H9 (cell line): ENCODE measurements around the gene NBEA. TPM values are rescaled to one million over a fixed set of nuclear protein-coding genes. Genes with fewer than 3 reads are reported as not detected.

Experiments
- DNase-seq: peaks from one replicate; pipeline ENCODE4 v3.0.0-alpha.2; 2017
- H2AFZ ChIP-seq: one replicate; pipeline ENCODE4 v1.6.1; 2013; ENCODE audit warnings: mild to moderate bottlenecking, low read length, control low read depth, moderate library complexity
- H2AK5ac ChIP-seq: 2 replicates; pipeline ENCODE4 v1.6.1; 2013; ENCODE audit warnings: low read length, control low read depth, mixed read lengths; ENCODE audit not compliant: insufficient read length
- H2BK120ac ChIP-seq: one replicate; pipeline ENCODE4 v1.6.1; 2013; ENCODE audit warnings: low read depth, mild to moderate bottlenecking, low read length, control low read depth, inconsistent platforms; ENCODE audit not compliant: poor library complexity, severe bottlenecking
- H2BK12ac ChIP-seq: 2 replicates; pipeline ENCODE4 v1.6.1; 2013; ENCODE audit warnings: low read length, control low read depth, mixed read lengths, low read depth; ENCODE audit not compliant: insufficient read length
- H2BK15ac ChIP-seq: 2 replicates; pipeline ENCODE4 v1.6.1; 2013; ENCODE audit warnings: low read depth, low read length, control low read depth
- H2BK20ac ChIP-seq: one replicate; pipeline ENCODE4 v1.6.1; 2013; ENCODE audit warnings: low read depth, mild to moderate bottlenecking, low read length, control low read depth, inconsistent platforms; ENCODE audit not compliant: poor library complexity, severe bottlenecking
- H2BK5ac ChIP-seq: 2 replicates; pipeline ENCODE4 v1.6.1; 2013; ENCODE audit warnings: low read length, control low read depth, mixed read lengths; ENCODE audit not compliant: insufficient read length
- H3K14ac ChIP-seq: 2 replicates; pipeline ENCODE4 v1.6.1; 2013; ENCODE audit warnings: low read length, control low read depth; ENCODE audit not compliant: insufficient read depth
- H3K18ac ChIP-seq: 2 replicates; pipeline ENCODE4 v1.6.1; 2013; ENCODE audit warnings: low read depth, mild to moderate bottlenecking, mixed read lengths, low read length, control low read depth; ENCODE audit not compliant: insufficient read length
- H3K23ac ChIP-seq: 2 replicates; pipeline ENCODE4 v1.6.1; 2013; ENCODE audit warnings: low read length, control low read depth, mixed read lengths, low read depth; ENCODE audit not compliant: insufficient read length
- H3K23me2 ChIP-seq: 2 replicates; pipeline ENCODE4 v1.6.1; 2013; ENCODE audit warnings: low read depth, mild to moderate bottlenecking, mixed read lengths, low read length, control low read depth; ENCODE audit not compliant: insufficient read length, poor library complexity, severe bottlenecking
- H3K27ac ChIP-seq: 2 replicates; pipeline ENCODE4 v1.5.1; 2013; ENCODE audit warnings: low read length, control low read depth, mixed read lengths, low read depth; ENCODE audit not compliant: insufficient read length
- H3K27me3 ChIP-seq: 2 replicates; pipeline ENCODE4 v1.6.1; 2013; ENCODE audit warnings: low read length, control low read depth, inconsistent platforms; ENCODE audit not compliant: insufficient read depth
- H3K4ac ChIP-seq: 2 replicates; pipeline ENCODE4 v1.6.1; 2013; ENCODE audit warnings: low read depth, mild to moderate bottlenecking, control low read depth, inconsistent platforms, low read length, moderate library complexity
- H3K4me1 ChIP-seq: 2 replicates; pipeline ENCODE4 v1.6.1; 2013; ENCODE audit warnings: low read length, control low read depth, inconsistent platforms; ENCODE audit not compliant: insufficient read depth
- H3K4me2 ChIP-seq: 2 replicates; pipeline ENCODE4 v1.6.1; 2013; ENCODE audit warnings: low read length, control low read depth, mixed read lengths; ENCODE audit not compliant: insufficient read length, insufficient read depth
- H3K56ac ChIP-seq: 2 replicates; pipeline ENCODE4 v1.6.1; 2013; ENCODE audit warnings: low read depth, mild to moderate bottlenecking, mixed read lengths, low read length, control low read depth; ENCODE audit not compliant: insufficient read length
- H3K79me1 ChIP-seq: 2 replicates; pipeline ENCODE4 v1.6.1; 2013; ENCODE audit warnings: low read depth, mild to moderate bottlenecking, moderate library complexity, low read length, control low read depth, inconsistent platforms; ENCODE audit not compliant: insufficient read depth, poor library complexity, severe bottlenecking
- H3K79me2 ChIP-seq: 2 replicates; pipeline ENCODE4 v1.6.1; 2013; ENCODE audit warnings: low read length, control low read depth, inconsistent platforms; ENCODE audit not compliant: insufficient read depth
- H3K9ac ChIP-seq: 2 replicates; pipeline ENCODE4 v1.6.1; 2013; ENCODE audit warnings: low read length, control low read depth, mixed read lengths; ENCODE audit not compliant: insufficient read length; ENCODE audit errors: extremely low read depth
- H3K9me3 ChIP-seq: one replicate; pipeline ENCODE4 v1.6.1; 2013; ENCODE audit warnings: low read depth, low read length, inconsistent platforms; ENCODE audit not compliant: control insufficient read depth
- H3T11ph ChIP-seq: one replicate; pipeline ENCODE4 v1.6.1; 2013; ENCODE audit warnings: mild to moderate bottlenecking, low read length, control low read depth, inconsistent platforms
- H4K20me1 ChIP-seq: one replicate; pipeline ENCODE4 v1.6.1; 2013; ENCODE audit not compliant: control insufficient read depth, insufficient read length, insufficient read depth
- H4K5ac ChIP-seq: 2 replicates; pipeline ENCODE4 v1.6.1; 2013; ENCODE audit warnings: low read depth, mild to moderate bottlenecking, mixed read lengths, low read length, control low read depth; ENCODE audit not compliant: insufficient read length
- H4K8ac ChIP-seq: replicated peaks from 2 replicates; pipeline ENCODE4 v1.6.1; 2013; ENCODE audit warnings: low read length, control low read depth, mixed read lengths, low read depth; ENCODE audit not compliant: insufficient read length
- H4K91ac ChIP-seq: 2 replicates; pipeline ENCODE4 v1.6.1; 2013; ENCODE audit warnings: low read depth, mild to moderate bottlenecking, moderate library complexity, mixed read lengths, low read length, control low read depth; ENCODE audit not compliant: insufficient read length
- H3K27ac Mint-ChIP-seq, 3 experiments: 2 replicates in 2 of 3; 3 replicates in 1 of 3; pipeline ENCODE4 v1.8.0; 2020 to 2021; ENCODE audit warnings: mixed read lengths in 3 of 3, mild to moderate bottlenecking in 1 of 3, moderate library complexity in 1 of 3
- H3K27me3 Mint-ChIP-seq: 2 replicates; pipeline ENCODE4 v1.8.0; 2021; ENCODE audit warnings: low read depth, mild to moderate bottlenecking, moderate library complexity, mixed read lengths
- H3K36me3 Mint-ChIP-seq, 3 experiments: 2 replicates in 2 of 3; 3 replicates in 1 of 3; pipeline ENCODE4 v1.8.0; 2020 to 2021; ENCODE audit warnings: low read depth in 3 of 3, mixed read lengths in 3 of 3; ENCODE audit not compliant: insufficient read depth in 1 of 3
- H3K4me1 Mint-ChIP-seq, 2 experiments: 2 replicates each; pipeline ENCODE4 v1.8.0; 2020; ENCODE audit warnings: mixed read lengths in 2 of 2
- H3K4me3 Mint-ChIP-seq, 2 experiments: 2 replicates in 1 of 2; 3 replicates in 1 of 2; pipeline ENCODE4 v1.8.0; 2020 to 2021; ENCODE audit warnings: mild to moderate bottlenecking in 2 of 2, mixed read lengths in 2 of 2, moderate library complexity in 1 of 2
- H3K9me3 Mint-ChIP-seq, 2 experiments: 2 replicates in 1 of 2; 3 replicates in 1 of 2; pipeline ENCODE4 v1.8.0; 2020; ENCODE audit warnings: mild to moderate bottlenecking in 2 of 2, mixed read lengths in 2 of 2, moderate library complexity in 1 of 2
- CTCF ChIP-seq: fragments of 200-600 bp; sonication (generic); conservative IDR thresholded peaks from 3 replicates; pipeline ENCODE4 v1.8.0; 2021; ENCODE audit warnings: antibody characterized with exemption, mild to moderate bottlenecking
- WGBS: extraction: QIAGEN DNeasy Blood & Tissue Kit; methylation state at CpG from one replicate; pipeline ENCODE4 v1.1.7; 2013; ENCODE audit warnings: missing lambda C conversion rate, low lambda C conversion rate, mixed read lengths; ENCODE audit not compliant: insufficient read length; ENCODE audit errors: extremely low coverage; 5-methylcytosine and 5-hydroxymethylcytosine counted together
- total RNA-seq: library from RNA; stranded (reverse); gene quantifications from 2 replicates; pipeline ENCODE4 v1.2.1, GENCODE V29; 2021

Gene NBEA
- total RNA-seq, 1 experiment from 2014 or later: 17.3 TPM

GRCh38 chr13:35140321-35140720, 198.3 kb downstream of the NBEA start:
- Histone ChIP-seq H3K9me3 (no peaks in the 10 kb centered on the region), H3K9ac (no peak overlapping the region), H3K18ac (no peak overlapping the region), H3K27me3 (no peaks in the 10 kb centered on the region), H3K56ac (no peak overlapping the region), H3K79me2 (no peaks in the 10 kb centered on the region), H2BK20ac (no peak overlapping the region), H2BK120ac (no peak overlapping the region), H3K4ac (no peak overlapping the region), H3K23ac (no peak overlapping the region), H3K23me2 (no peaks in the 10 kb centered on the region), H2AK5ac (no peak overlapping the region), H4K5ac (no peak overlapping the region), H3T11ph (no peak overlapping the region), H4K8ac (no peak overlapping the region), H2BK5ac (no peak overlapping the region), H4K20me1 (no peaks in the 10 kb centered on the region), H2BK12ac (no peak overlapping the region), H2AFZ (no peak overlapping the region), H2BK15ac (no peak overlapping the region), H3K4me1 (no peaks in the 10 kb centered on the region), H3K4me2 (no peak overlapping the region), H4K91ac (no peak overlapping the region), H3K14ac (no peak overlapping the region), H3K27ac (no peak overlapping the region), H3K79me1 (no peaks in the 10 kb centered on the region)
- Mint-ChIP-seq H3K36me3 (peaks cover 12 to 18% (median 13%) of the 10 kb centered on the region in 3 experiments; a peak in 6 of 7 replicates), H3K4me1 (peaks cover 0 to 2% of the 10 kb centered on the region in 2 experiments; a peak in 1 of 4 replicates), H3K27me3 (no peaks in the 10 kb centered on the region), H3K4me3 (no peak overlapping the region), H3K27ac (no peak overlapping the region; a peak in 2 of 7 replicates), H3K9me3 (no peaks in the 10 kb centered on the region)
- no CpG with 5 or more reads among the region's 1 CpG for WGBS
- TF ChIP-seq CTCF: no peak
- DNase-seq: no peak
